ENCODE measurements around the gene TRIM56. TPM values are rescaled to one million over a fixed set of nuclear protein-coding genes. Genes with fewer than 3 reads are reported as not detected.

TRIM56 gene
- total and polyA plus RNA-seq, 12 donors, result 8.3 to 57.3 (median 28.7) TPM

DNA sequence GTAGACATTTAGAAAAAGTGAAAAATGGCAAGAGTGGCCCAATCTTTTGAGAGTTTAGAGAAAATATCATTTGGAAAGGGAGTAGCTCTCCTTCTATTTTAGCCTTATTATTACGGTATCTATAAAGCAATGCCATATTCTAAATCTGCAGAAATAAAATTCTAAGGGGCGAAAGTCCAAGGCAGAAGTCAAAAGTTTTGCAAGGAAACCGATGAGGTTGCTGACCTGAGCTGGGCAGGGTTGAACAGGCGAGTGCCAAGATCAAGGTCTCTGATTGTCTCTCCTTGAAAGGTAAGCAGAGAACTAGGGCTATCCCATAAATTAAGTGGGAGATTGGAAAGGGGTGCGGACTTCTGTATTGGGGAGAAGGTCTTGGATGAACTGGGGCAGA is 11.7 kb downstream of the TRIM56 start:
- TF ChIP-seq POLR2A (IDR thresholded peaks at IDR 0.05), result no peak
- TF ChIP-seq, protein P1, sequence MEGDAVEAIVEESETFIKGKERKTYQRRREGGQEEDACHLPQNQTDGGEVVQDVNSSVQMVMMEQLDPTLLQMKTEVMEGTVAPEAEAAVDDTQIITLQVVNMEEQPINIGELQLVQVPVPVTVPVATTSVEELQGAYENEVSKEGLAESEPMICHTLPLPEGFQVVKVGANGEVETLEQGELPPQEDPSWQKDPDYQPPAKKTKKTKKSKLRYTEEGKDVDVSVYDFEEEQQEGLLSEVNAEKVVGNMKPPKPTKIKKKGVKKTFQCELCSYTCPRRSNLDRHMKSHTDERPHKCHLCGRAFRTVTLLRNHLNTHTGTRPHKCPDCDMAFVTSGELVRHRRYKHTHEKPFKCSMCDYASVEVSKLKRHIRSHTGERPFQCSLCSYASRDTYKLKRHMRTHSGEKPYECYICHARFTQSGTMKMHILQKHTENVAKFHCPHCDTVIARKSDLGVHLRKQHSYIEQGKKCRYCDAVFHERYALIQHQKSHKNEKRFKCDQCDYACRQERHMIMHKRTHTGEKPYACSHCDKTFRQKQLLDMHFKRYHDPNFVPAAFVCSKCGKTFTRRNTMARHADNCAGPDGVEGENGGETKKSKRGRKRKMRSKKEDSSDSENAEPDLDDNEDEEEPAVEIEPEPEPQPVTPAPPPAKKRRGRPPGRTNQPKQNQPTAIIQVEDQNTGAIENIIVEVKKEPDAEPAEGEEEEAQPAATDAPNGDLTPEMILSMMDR (IDR thresholded peaks at IDR 0.05), result no peak
- Histone ChIP-seq H3K9me3 (replicated peaks in 1 of 3) (no peaks in the 10 kb centered on the region), H3K4me1 (replicated peaks in 1 of 2) (peaks cover 10 to 17% of the 10 kb centered on the region in 2 donors), H3K27ac (no peak overlapping the region), H3K36me3 (replicated peaks in 1 of 2) (no peaks in the 10 kb centered on the region), H3K4me3 (no peak overlapping the region), H3K27me3 (no peaks in the 10 kb centered on the region)
- WGBS, 4 donors, result 44 to 56% (median 52%) methylated on average over 5 of the region's 5 CpGs
- intact Hi-C loops (cut with DNase I), result loop anchor here (5.0 kb wide), 1 partner anchor 35 kb away; no protein-coding TSS in a partner anchor
- DNase-seq, result no peak

DNA sequence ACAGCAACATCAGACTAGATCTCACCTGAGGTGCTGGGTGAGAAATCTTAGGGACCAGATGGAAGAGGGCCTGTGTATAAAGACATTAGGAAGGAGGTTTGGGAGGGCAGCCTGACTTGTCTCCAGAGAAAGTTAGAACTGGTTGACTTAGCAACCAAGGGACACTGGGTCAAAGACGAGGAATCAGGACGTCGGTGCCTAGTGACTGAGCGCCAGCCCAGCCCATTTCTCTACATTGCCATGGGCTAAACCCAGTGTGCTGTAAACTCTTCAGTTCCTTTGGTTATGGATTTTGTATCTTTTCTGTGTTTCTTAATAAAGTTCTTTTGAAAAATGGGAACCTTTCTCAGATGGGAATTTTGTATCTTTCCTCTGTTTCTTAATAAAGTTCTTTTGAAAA is 12.3 kb downstream of the TRIM56 start:
- Histone ChIP-seq H3K4me1 (replicated peaks in 1 of 2) (peaks cover 10 to 17% of the 10 kb centered on the region in 2 donors), H3K27ac (no peak overlapping the region), H3K4me3 (no peak overlapping the region), H3K9me3 (replicated peaks in 1 of 3) (no peaks in the 10 kb centered on the region), H3K36me3 (replicated peaks in 1 of 2) (no peaks in the 10 kb centered on the region), H3K27me3 (no peaks in the 10 kb centered on the region)
- TF ChIP-seq, protein P1 (IDR thresholded peaks at IDR 0.05), result no peak
- TF ChIP-seq POLR2A (IDR thresholded peaks at IDR 0.05), result no peak
- intact Hi-C loops (cut with DNase I), result loop anchor here (5.0 kb wide), 1 partner anchor 35 kb away; no protein-coding TSS in a partner anchor
- 74 to 89% (median 78%) methylated on average over 4 of the region's 4 CpGs for WGBS, 4 donors
- no peak for DNase-seq

DNA sequence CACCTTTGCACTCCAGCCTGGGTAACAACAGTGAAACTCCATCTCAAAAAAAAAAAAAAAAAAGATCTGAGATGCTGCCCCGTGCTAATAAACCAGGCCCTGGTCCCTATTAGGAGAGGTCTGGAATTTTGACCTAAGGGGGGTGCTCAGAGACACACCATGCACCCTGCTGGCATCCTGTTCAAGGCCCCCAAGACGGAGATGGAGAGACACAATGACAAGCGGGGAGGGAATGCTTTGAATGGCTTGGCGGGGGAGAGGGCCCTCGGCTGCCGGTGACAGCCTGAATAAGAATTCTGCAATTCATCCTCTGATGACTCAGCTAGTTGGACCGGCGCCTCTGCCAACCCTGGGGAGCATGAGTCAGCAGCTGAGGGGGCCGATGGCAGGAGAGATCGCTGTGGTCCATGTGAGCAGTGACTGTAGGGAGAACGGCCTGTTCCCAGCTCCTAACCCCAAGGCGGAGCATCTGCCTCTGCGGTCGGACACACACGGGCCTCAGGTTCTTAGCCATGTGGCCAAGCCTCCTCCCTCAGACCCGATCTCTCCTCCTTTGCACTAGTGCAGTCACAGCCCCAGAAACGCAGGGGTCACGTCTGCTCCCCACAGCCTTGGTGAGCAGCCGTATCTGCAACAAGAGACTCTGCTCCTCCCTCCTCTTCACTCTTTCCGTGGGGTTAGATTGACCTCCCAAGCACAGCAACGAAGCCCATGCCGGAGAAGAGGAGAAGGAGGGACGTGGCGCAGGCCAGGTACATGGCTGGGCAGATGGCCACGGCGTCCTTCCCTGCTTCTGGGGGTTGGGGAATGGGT is 14.9 kb downstream of the TRIM56 start:
- intact Hi-C loops (cut with DNase I), result loop anchor here (5.0 kb wide), 1 partner anchor 32 kb away; no protein-coding TSS in a partner anchor

More for the DNA sequence above, 14.9 kb downstream of the TRIM56 start:
- Histone ChIP-seq H3K27me3 (no peaks in the 10 kb centered on the region), H3K27ac (peak overlapping the region; percentile 46 to 92 (median 81)), H3K4me1 (replicated peaks in 1 of 2) (peaks cover 10 to 17% of the 10 kb centered on the region in 2 donors), H3K36me3 (replicated peaks in 1 of 2) (no peaks in the 10 kb centered on the region), H3K9me3 (replicated peaks in 1 of 3) (no peaks in the 10 kb centered on the region), H3K4me3 (no peak overlapping the region)
- WGBS, 4 donors, result 17 to 22% (median 21%) methylated on average over 22 to 26 of the region's 26 CpGs
- peak in 1 of 2 donors; percentile 65 for TF ChIP-seq POLR2A (IDR thresholded peaks at IDR 0.05)
- TF ChIP-seq, protein P1 (IDR thresholded peaks at IDR 0.05), result no peak
- peak; percentile 94 to 99 (median 98) for DNase-seq

Data from adrenal gland (tissue), 12 donors.